ENCODE data around the gene XCR1.

GRCh38 chr3:46031747-46032146 lies 4.5 kb upstream of the XCR1 start:
- TF ChIP-seq RAD21 (IDR thresholded peaks at IDR 0.05; ENCODE audit: low read depth) (no peak), CTCF (IDR thresholded peaks at IDR 0.05 in 2 of 3, conservative IDR thresholded peaks at IDR 0.05 in 1 of 3; ENCODE audit: borderline replicate concordance in 1 of 3, insufficient read depth in 1 of 3, low read depth in 2 of 3, low read length in 2 of 3) (no peak), EZH2 (IDR thresholded peaks at IDR 0.05) (no peak), ZFX (IDR thresholded peaks at IDR 0.05) (no peak), CEBPB (IDR thresholded peaks at IDR 0.05; ENCODE audit: low read depth) (no peak), EGR1 (IDR thresholded peaks at IDR 0.05; ENCODE audit: low read depth) (no peak)

All from HCT116 (cell line).